ENCODE results near the gene SIRT5.

The SIRT5 gene

GRCh38 chr6:13630499-13630898 is 56.1 kb downstream of the SIRT5 start:
- no peak overlapping the region for H3K4me3 ChIP-seq (ENCODE audit: insufficient read length, low read depth)
- DNase-seq (ENCODE audit: low read depth, low spot score), result no peak
- no peak overlapping the region for H3K9ac ChIP-seq (ENCODE audit: insufficient read length, low read depth)
- no peak for TF ChIP-seq YY1 (IDR thresholded peaks at IDR 0.05; ENCODE audit: insufficient read depth, insufficient read length)
- no peak for TF ChIP-seq ZNF274 (IDR thresholded peaks at IDR 0.05; ENCODE audit: low read depth, low read length)
- peaks cover 20% of the 10 kb centered on the region for H3K36me3 ChIP-seq (ENCODE audit: insufficient read depth, insufficient read length, low read length)
- no peaks in the 10 kb centered on the region for H3K27me3 ChIP-seq (ENCODE audit: insufficient read depth, insufficient read length)
- no peaks in the 10 kb centered on the region for H3K4me1 ChIP-seq (ENCODE audit: insufficient read depth, insufficient read length)
- H3K9me3 ChIP-seq (ENCODE audit: insufficient read depth, low read length), result no peaks in the 10 kb centered on the region

- peaks cover 10% of the 10 kb centered on the region for H3K36me3 ChIP-seq (ENCODE audit: insufficient read depth, insufficient read length, low read length)
- no peak overlapping the region for H3K4me3 ChIP-seq (ENCODE audit: insufficient read length, low read depth)
- H3K9me3 ChIP-seq (ENCODE audit: insufficient read depth, low read length), result no peaks in the 10 kb centered on the region
- H3K9ac ChIP-seq (ENCODE audit: insufficient read length, low read depth), result no peak overlapping the region
- DNase-seq (ENCODE audit: low read depth, low spot score), result no peak
- TF ChIP-seq ZNF274 (IDR thresholded peaks at IDR 0.05; ENCODE audit: low read depth, low read length) (no peak), YY1 (IDR thresholded peaks at IDR 0.05; ENCODE audit: insufficient read depth, insufficient read length) (no peak), SUZ12 (IDR thresholded peaks at IDR 0.05; ENCODE audit: extremely low read depth, insufficient read depth, insufficient read length) (no peak)
- no peaks in the 10 kb centered on the region for H3K27me3 ChIP-seq (ENCODE audit: insufficient read depth, insufficient read length)
- no peaks in the 10 kb centered on the region for H3K4me1 ChIP-seq (ENCODE audit: insufficient read depth, insufficient read length)
Observed at GRCh38 chr6:13633343-13633742, 58.9 kb downstream of the SIRT5 start.

GRCh38 chr6:13635948-13636658 is 61.7 kb downstream of the SIRT5 start:
- TF ChIP-seq SUZ12 (IDR thresholded peaks at IDR 0.05; ENCODE audit: extremely low read depth, insufficient read depth, insufficient read length) (no peak), YY1 (IDR thresholded peaks at IDR 0.05; ENCODE audit: insufficient read depth, insufficient read length) (no peak), ZNF274 (IDR thresholded peaks at IDR 0.05; ENCODE audit: low read depth, low read length) (no peak)
- DNase-seq (ENCODE audit: low read depth, low spot score), result no peak
- peaks cover 16% of the 10 kb centered on the region for H3K36me3 ChIP-seq (ENCODE audit: insufficient read depth, insufficient read length, low read length)
- H3K4me3 ChIP-seq (ENCODE audit: insufficient read length, low read depth), result no peak overlapping the region
- no peak overlapping the region for H3K9ac ChIP-seq (ENCODE audit: insufficient read length, low read depth)
- no peaks in the 10 kb centered on the region for H3K27me3 ChIP-seq (ENCODE audit: insufficient read depth, insufficient read length)
- no peaks in the 10 kb centered on the region for H3K4me1 ChIP-seq (ENCODE audit: insufficient read depth, insufficient read length)
- no peaks in the 10 kb centered on the region for H3K9me3 ChIP-seq (ENCODE audit: insufficient read depth, low read length)

- Histone ChIP-seq H3K36me3 (ENCODE audit: insufficient read depth, insufficient read length, low read length) (peaks cover 8% of the 10 kb centered on the region), H3K9ac (ENCODE audit: insufficient read length, low read depth) (no peak overlapping the region), H3K9me3 (ENCODE audit: insufficient read depth, low read length) (no peaks in the 10 kb centered on the region), H3K4me3 (ENCODE audit: insufficient read length, low read depth) (no peak overlapping the region), H3K4me1 (ENCODE audit: insufficient read depth, insufficient read length) (no peaks in the 10 kb centered on the region), H3K27me3 (ENCODE audit: insufficient read depth, insufficient read length) (no peaks in the 10 kb centered on the region)
- TF ChIP-seq YY1 (IDR thresholded peaks at IDR 0.05; ENCODE audit: insufficient read depth, insufficient read length), result no peak
- no peak for TF ChIP-seq ZNF274 (IDR thresholded peaks at IDR 0.05; ENCODE audit: low read depth, low read length)
- TF ChIP-seq SUZ12 (IDR thresholded peaks at IDR 0.05; ENCODE audit: extremely low read depth, insufficient read depth, insufficient read length), result no peak
- DNase-seq (ENCODE audit: low read depth, low spot score), result no peak
Observed at GRCh38 chr6:13638014-13638413, 63.6 kb downstream of the SIRT5 start.

GRCh38 chr6:13638626-13639025 is 64.2 kb downstream of the SIRT5 start:
- no peak for DNase-seq (ENCODE audit: low read depth, low spot score)
- no peak overlapping the region for H3K4me3 ChIP-seq (ENCODE audit: insufficient read length, low read depth)
- no peaks in the 10 kb centered on the region for H3K4me1 ChIP-seq (ENCODE audit: insufficient read depth, insufficient read length)
- H3K36me3 ChIP-seq (ENCODE audit: insufficient read depth, insufficient read length, low read length), result peaks cover 12% of the 10 kb centered on the region
- H3K9me3 ChIP-seq (ENCODE audit: insufficient read depth, low read length), result no peaks in the 10 kb centered on the region
- no peaks in the 10 kb centered on the region for H3K27me3 ChIP-seq (ENCODE audit: insufficient read depth, insufficient read length)
- no peak overlapping the region for H3K9ac ChIP-seq (ENCODE audit: insufficient read length, low read depth)
- TF ChIP-seq YY1 (IDR thresholded peaks at IDR 0.05; ENCODE audit: insufficient read depth, insufficient read length) (no peak), SUZ12 (IDR thresholded peaks at IDR 0.05; ENCODE audit: extremely low read depth, insufficient read depth, insufficient read length) (no peak)

- Histone ChIP-seq H3K36me3 (ENCODE audit: insufficient read depth, insufficient read length, low read length) (peaks cover 17% of the 10 kb centered on the region), H3K27me3 (ENCODE audit: insufficient read depth, insufficient read length) (no peaks in the 10 kb centered on the region)
Observed at GRCh38 chr6:13641315-13641714, 66.9 kb downstream of the SIRT5 start.

GRCh38 chr6:13643125-13643524 is 68.7 kb downstream of the SIRT5 start:
- no peak overlapping the region for H3K9ac ChIP-seq (ENCODE audit: insufficient read length, low read depth)
- no peak for TF ChIP-seq YY1 (IDR thresholded peaks at IDR 0.05; ENCODE audit: insufficient read depth, insufficient read length)
- H3K27me3 ChIP-seq (ENCODE audit: insufficient read depth, insufficient read length), result no peaks in the 10 kb centered on the region
- H3K9me3 ChIP-seq (ENCODE audit: insufficient read depth, low read length), result no peaks in the 10 kb centered on the region
- DNase-seq (ENCODE audit: low read depth, low spot score), result no peak
- no peaks in the 10 kb centered on the region for H3K4me1 ChIP-seq (ENCODE audit: insufficient read depth, insufficient read length)
- H3K36me3 ChIP-seq (ENCODE audit: insufficient read depth, insufficient read length, low read length), result peaks cover 17% of the 10 kb centered on the region
- no peak overlapping the region for H3K4me3 ChIP-seq (ENCODE audit: insufficient read length, low read depth)

More at GRCh38 chr6:13641315-13641714, 66.9 kb downstream of the SIRT5 start:
- Histone ChIP-seq H3K9me3 (ENCODE audit: insufficient read depth, low read length) (no peaks in the 10 kb centered on the region), H3K4me3 (ENCODE audit: insufficient read length, low read depth) (no peak overlapping the region), H3K4me1 (ENCODE audit: insufficient read depth, insufficient read length) (no peaks in the 10 kb centered on the region), H3K9ac (ENCODE audit: insufficient read length, low read depth) (no peak overlapping the region)
- TF ChIP-seq ZNF274 (IDR thresholded peaks at IDR 0.05; ENCODE audit: low read depth, low read length) (no peak), SUZ12 (IDR thresholded peaks at IDR 0.05; ENCODE audit: extremely low read depth, insufficient read depth, insufficient read length) (no peak), YY1 (IDR thresholded peaks at IDR 0.05; ENCODE audit: insufficient read depth, insufficient read length) (no peak)
- no peak for DNase-seq (ENCODE audit: low read depth, low spot score)
